CD14-positive monocyte (primary cell): ENCODE data around the gene BRIP1. TPM values are rescaled to one million over a fixed set of nuclear protein-coding genes. Genes with fewer than 3 reads are reported as not detected.

Source experiments
- DNase-seq, 3 donors: peaks; one replicate each; pipeline ENCODE4 v3.0.0-alpha.2; 2011 to 2022
- H2AFZ ChIP-seq: 2 replicates; pipeline ENCODE4 v1.6.0; 2012; ENCODE audit warnings: mild to moderate bottlenecking, low read depth, low read length, inconsistent platforms; ENCODE audit not compliant: insufficient read depth, poor library complexity, severe bottlenecking
- H3K27ac ChIP-seq, 2 donors: 1 replicate in 1 of 2; 2 replicates in 1 of 2; pipeline ENCODE4 v1.5.1; 2012 to 2013; ENCODE audit warnings: low read length in 2 of 2, control low read depth in 1 of 2, inconsistent platforms in 1 of 2, low read depth in 1 of 2, mild to moderate bottlenecking in 1 of 2
- H3K27me3 ChIP-seq, 2 donors: one replicate each; pipeline versions ENCODE4 v1.6.0 to v1.6.1; 2011 to 2013; ENCODE audit warnings: low read length in 2 of 2; ENCODE audit not compliant: control insufficient read depth in 2 of 2, insufficient read depth in 2 of 2
- H3K36me3 ChIP-seq, 2 donors: replicated peaks in 1 of 2; 1 replicate in 1 of 2; 2 replicates in 1 of 2; pipeline versions ENCODE4 v1.5.1 to v1.6.1; 2012 to 2013; ENCODE audit warnings: low read length in 2 of 2, control low read depth in 1 of 2, inconsistent platforms in 1 of 2, mild to moderate bottlenecking in 1 of 2; ENCODE audit not compliant: insufficient read depth in 2 of 2, control insufficient read depth in 1 of 2
- H3K4me1 ChIP-seq, 2 donors: 1 replicate in 1 of 2; 2 replicates in 1 of 2; pipeline versions ENCODE4 v1.5.1 to v1.6.1; 2012 to 2013; ENCODE audit warnings: low read length in 2 of 2, control low read depth in 1 of 2, inconsistent platforms in 1 of 2, mild to moderate bottlenecking in 1 of 2, moderate library complexity in 1 of 2; ENCODE audit not compliant: insufficient read depth in 2 of 2, control insufficient read depth in 1 of 2
- H3K4me2 ChIP-seq: replicated peaks from 2 replicates; pipeline ENCODE3; 2012; ENCODE audit warnings: low read length, moderate library complexity, mild to moderate bottlenecking; ENCODE audit not compliant: poor library complexity, severe bottlenecking; ENCODE audit errors: extremely low read depth
- H3K4me3 ChIP-seq, 3 experiments: fragments of 200-600 bp in 1 of 3; sonication (generic) in 1 of 3; replicated peaks in 1 of 3; 1 replicate in 2 of 3; 2 replicates in 1 of 3; pipeline ENCODE4 v1.5.1; 2011 to 2013; ENCODE audit warnings: low read length in 3 of 3, mild to moderate bottlenecking in 3 of 3, control low read depth in 2 of 3, low read depth in 2 of 3, inconsistent platforms in 1 of 3, moderate library complexity in 1 of 3
- H3K79me2 ChIP-seq: 2 replicates; pipeline ENCODE4 v1.6.0; 2012; ENCODE audit warnings: mild to moderate bottlenecking, control low read depth, inconsistent platforms, low read length, moderate library complexity; ENCODE audit not compliant: insufficient read depth
- H3K9ac ChIP-seq: 2 replicates; pipeline ENCODE4 v1.6.0; 2017; ENCODE audit warnings: low read length, mild to moderate bottlenecking; ENCODE audit not compliant: insufficient read depth, poor library complexity, severe bottlenecking
- H3K9me3 ChIP-seq, 2 donors: replicated peaks in 1 of 2; 1 replicate in 1 of 2; 2 replicates in 1 of 2; pipeline versions ENCODE4 v1.5.1 to v1.6.1; 2012 to 2013; ENCODE audit warnings: low read length in 2 of 2, control low read depth in 1 of 2; ENCODE audit not compliant: control insufficient read depth in 1 of 2, insufficient read depth in 1 of 2
- H4K20me1 ChIP-seq: 2 replicates; pipeline ENCODE4 v1.6.0; 2012; ENCODE audit warnings: mild to moderate bottlenecking, low read length, control low read depth, moderate library complexity; ENCODE audit not compliant: insufficient read depth
- H3K27ac Mint-ChIP-seq, 7 donors: one replicate each; pipeline ENCODE4 v1.8.0; 2020; ENCODE audit warnings: mild to moderate bottlenecking in 7 of 7, mixed read lengths in 7 of 7, moderate library complexity in 6 of 7, inconsistent platforms in 2 of 7
- H3K27me3 Mint-ChIP-seq, 3 donors: one replicate each; pipeline ENCODE4 v1.8.0; 2021 to 2022; ENCODE audit warnings: low read depth in 3 of 3, mild to moderate bottlenecking in 3 of 3, mixed read lengths in 3 of 3, moderate library complexity in 3 of 3, inconsistent platforms in 1 of 3
- H3K36me3 Mint-ChIP-seq, 2 donors: one replicate each; pipeline ENCODE4 v1.8.0; 2020; ENCODE audit warnings: mixed read lengths in 2 of 2, inconsistent platforms in 1 of 2, mild to moderate bottlenecking in 1 of 2
- H3K4me1 Mint-ChIP-seq: one replicate; pipeline ENCODE4 v1.8.0; 2020; ENCODE audit warnings: mild to moderate bottlenecking, mixed read lengths
- H3K4me3 Mint-ChIP-seq, 2 donors: one replicate each; pipeline ENCODE4 v1.8.0; 2020; ENCODE audit warnings: mild to moderate bottlenecking in 2 of 2, mixed read lengths in 2 of 2, moderate library complexity in 1 of 2
- H3K9me3 Mint-ChIP-seq, 7 donors: one replicate each; pipeline ENCODE4 v1.8.0; 2020 to 2022; ENCODE audit warnings: mixed read lengths in 7 of 7, mild to moderate bottlenecking in 6 of 7, moderate library complexity in 6 of 7, inconsistent platforms in 2 of 7
- CTCF ChIP-seq: fragments of 200-600 bp; IDR thresholded peaks from one replicate; pipeline ENCODE4 v1.8.0; 2022; ENCODE audit warnings: antibody characterized with exemption, mild to moderate bottlenecking
- whole genome bisulfite sequencing: methylation state at CpG from one replicate; pipeline ENCODE4 v1.1.5; 2013; ENCODE audit warnings: missing lambda C conversion rate; ENCODE audit not compliant: insufficient coverage; 5-methylcytosine and 5-hydroxymethylcytosine counted together
- intact Hi-C, 2 donors: fragments of 100-400 bp; cut with micrococcal nuclease; formaldehyde crosslinking; loops; one replicate each; pipeline versions ENCODE4 v1.15.0 to v1.15.1; 2023
- polyA plus RNA-seq, 3 donors: library from polyadenylated mRNA; depleted of rRNA in 1 of 3; unstranded in 2 of 3; stranded (reverse) in 1 of 3; fragments of 300-500 nt in 2 of 3; fragments of >200 nt in 1 of 3; fragmentation: Illumina TruSeq in 2 of 3; gene quantifications; 1 replicate in 2 of 3; 2 replicates in 1 of 3; pipeline ENCODE4 v1.2.3, GENCODE V29; 2012 to 2021

The BRIP1 gene
- polyA plus RNA-seq, 3 donors, result 0.11 to 0.12 TPM; not detected in 1

DNA sequence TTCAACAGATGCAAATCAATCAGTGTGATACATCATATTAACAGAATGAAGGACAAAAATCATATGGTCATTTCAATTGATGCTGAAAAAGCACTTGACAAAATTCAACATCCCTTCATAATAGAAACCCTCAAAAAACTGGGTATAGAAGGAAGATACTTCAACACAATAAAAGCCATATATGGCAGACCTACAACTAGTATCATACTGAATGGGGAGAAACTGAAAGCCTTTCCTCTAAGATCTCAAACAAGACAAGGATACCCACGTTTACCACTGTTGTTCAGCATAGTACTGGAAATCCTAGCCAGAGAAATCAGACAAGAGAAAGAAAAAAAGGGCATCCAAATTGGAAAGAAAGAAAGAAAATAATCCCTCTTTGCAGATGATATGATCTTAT is 225.2 kb downstream of the BRIP1 start:
- no peak overlapping the region for H3K27ac ChIP-seq
- H3K79me2 ChIP-seq, result no peaks in the 10 kb centered on the region
- no peaks in the 10 kb centered on the region for H3K9me3 ChIP-seq
- Mint-ChIP-seq H3K4me3 (no peak overlapping the region), H3K36me3 (no peaks in the 10 kb centered on the region), H3K27ac (no peak overlapping the region), H3K9me3 (peaks cover 0 to 4% (median 3%) of the 10 kb centered on the region in 7 donors), H3K27me3 (peaks cover 0 to 6% (median 2%) of the 10 kb centered on the region in 3 donors), H3K4me1 (no peaks in the 10 kb centered on the region)
- intact Hi-C loops, result loop anchor here (5.0 kb wide), 1 partner anchor 199 kb away; no protein-coding TSS in a partner anchor
- H3K4me3 ChIP-seq, result no peak overlapping the region
- H3K4me1 ChIP-seq, result no peaks in the 10 kb centered on the region
- TF ChIP-seq CTCF, result no peak
- WGBS, result no CpG with 5 or more reads among the region's 1 CpG
- no peak overlapping the region for H2AFZ ChIP-seq
- no peak for DNase-seq
- no peak overlapping the region for H3K4me2 ChIP-seq
- no peaks in the 10 kb centered on the region for H3K36me3 ChIP-seq
- no peaks in the 10 kb centered on the region for H4K20me1 ChIP-seq
- no peak overlapping the region for H3K9ac ChIP-seq
- H3K27me3 ChIP-seq, result no peaks in the 10 kb centered on the region

- Mint-ChIP-seq H3K4me1 (no peaks in the 10 kb centered on the region), H3K36me3 (no peaks in the 10 kb centered on the region), H3K27me3 (peaks cover 0 to 6% (median 2%) of the 10 kb centered on the region in 3 donors), H3K9me3 (peaks cover 0 to 4% (median 3%) of the 10 kb centered on the region in 7 donors), H3K4me3 (no peak overlapping the region), H3K27ac (no peak overlapping the region)
- no peaks in the 10 kb centered on the region for H3K79me2 ChIP-seq
- H3K27me3 ChIP-seq, result no peaks in the 10 kb centered on the region
- no peak overlapping the region for H3K27ac ChIP-seq
- H4K20me1 ChIP-seq, result no peaks in the 10 kb centered on the region
- 17% methylated on average over 1 of the region's 3 CpGs for WGBS
- peak; percentile 23 to 42 (median 30) for DNase-seq
- H3K4me2 ChIP-seq, result no peak overlapping the region
- no peak overlapping the region for H3K4me3 ChIP-seq
- H3K36me3 ChIP-seq, result no peaks in the 10 kb centered on the region
- H3K9ac ChIP-seq, result no peak overlapping the region
- H2AFZ ChIP-seq, result no peak overlapping the region
- no peaks in the 10 kb centered on the region for H3K9me3 ChIP-seq
- intact Hi-C loops, result loop anchor here (5.0 kb wide), 1 partner anchor 201 kb away; no protein-coding TSS in a partner anchor
- no peaks in the 10 kb centered on the region for H3K4me1 ChIP-seq
- peak; percentile 75 for TF ChIP-seq CTCF
These were observed 227.4 kb downstream of the BRIP1 start for GRCh38 chr17:61635913-61636432.
